HG03469 (cell line): ENCODE data around the gene BHLHE41.

Experiments used
- ATAC-seq: cut with Tn5 transposase; IDR thresholded peaks from one replicate; pipeline ENCODE4 v1.9.1; 2021; ENCODE audit warnings: mild to moderate bottlenecking, moderate library complexity, moderate number of reproducible peaks; ENCODE audit not compliant: unreplicated experiment

Gene BHLHE41

DNA sequence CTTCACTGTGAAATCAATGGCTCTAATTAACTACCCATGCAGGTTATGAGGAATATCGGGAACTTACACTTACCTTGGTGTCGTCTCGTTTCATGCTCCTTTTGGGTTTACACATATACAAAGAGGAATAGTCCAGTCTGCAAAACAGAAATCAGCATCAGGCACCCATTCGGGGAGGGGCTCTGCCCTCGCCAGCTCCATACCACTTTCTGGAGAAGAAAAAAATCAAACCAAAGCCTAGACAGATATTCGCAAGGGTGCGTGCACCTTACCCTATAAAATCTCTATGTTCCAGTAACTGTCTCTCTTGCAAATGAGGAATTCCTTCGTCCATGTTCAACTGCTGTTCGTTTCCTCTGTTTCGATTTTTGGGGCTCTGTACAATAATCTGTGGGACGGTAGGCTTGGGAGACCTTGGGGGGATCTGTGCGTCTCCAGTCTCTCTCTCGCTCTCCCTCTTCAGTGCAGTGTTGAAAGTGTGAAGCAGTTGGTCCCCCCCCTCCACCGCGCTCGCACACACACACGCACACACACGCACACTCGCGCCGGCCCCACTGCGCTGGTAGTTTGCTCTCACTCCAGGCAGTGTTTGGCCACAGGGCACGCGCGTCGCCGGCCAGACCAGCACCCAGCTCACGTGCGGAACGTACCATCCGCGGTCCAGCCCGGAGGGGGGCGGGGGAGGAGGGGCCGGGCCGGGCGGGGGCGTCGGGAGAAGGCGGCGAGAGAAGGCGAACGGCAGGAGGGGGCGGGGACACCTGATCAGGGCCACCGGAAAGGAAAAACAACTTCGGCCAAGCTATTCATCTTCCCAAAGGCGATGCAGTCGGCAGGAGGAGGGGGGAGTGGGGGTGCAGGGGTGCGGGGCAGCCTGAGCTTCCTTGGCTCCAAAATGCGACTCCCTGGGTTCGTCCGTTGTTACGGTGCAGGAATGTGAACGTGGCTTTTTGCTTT, at the start of gene BHLHE41:
BHLHE41 (minus strand) TSS at position 592 of the 954 bp plus-strand sequence; CDS start at position 334, 258 bp downstream.
- ATAC-seq, result no peak

DNA sequence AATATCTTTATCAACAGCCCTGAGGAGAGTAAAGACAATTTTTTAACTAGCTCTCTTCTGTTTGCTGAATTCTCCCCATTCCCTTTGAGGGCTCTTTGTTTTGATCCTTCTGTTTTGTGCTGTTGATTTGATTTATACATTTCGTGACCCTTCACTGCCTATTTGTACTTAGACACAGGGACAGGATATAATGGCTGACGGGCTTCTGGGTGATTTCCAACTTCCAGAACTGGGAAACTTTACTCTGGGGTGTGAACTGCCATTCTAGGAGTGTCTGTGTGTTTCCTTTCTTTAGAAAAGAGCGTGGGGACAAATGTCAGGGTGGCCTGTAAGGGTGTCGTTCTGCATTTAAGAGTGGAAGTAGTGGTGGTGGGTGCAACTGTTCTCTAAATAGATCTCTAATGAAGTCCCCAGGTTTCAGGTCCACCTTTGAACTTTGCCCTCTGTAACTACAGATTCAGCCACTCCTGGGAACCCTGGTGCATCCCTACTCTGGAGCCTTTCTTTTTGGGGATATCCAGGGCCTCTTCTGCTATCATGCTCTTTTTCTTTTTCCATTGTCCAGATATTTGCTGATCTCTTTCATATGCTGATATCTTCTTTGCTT, 48.2 kb upstream of the BHLHE41 start:
- no peak for ATAC-seq

DNA sequence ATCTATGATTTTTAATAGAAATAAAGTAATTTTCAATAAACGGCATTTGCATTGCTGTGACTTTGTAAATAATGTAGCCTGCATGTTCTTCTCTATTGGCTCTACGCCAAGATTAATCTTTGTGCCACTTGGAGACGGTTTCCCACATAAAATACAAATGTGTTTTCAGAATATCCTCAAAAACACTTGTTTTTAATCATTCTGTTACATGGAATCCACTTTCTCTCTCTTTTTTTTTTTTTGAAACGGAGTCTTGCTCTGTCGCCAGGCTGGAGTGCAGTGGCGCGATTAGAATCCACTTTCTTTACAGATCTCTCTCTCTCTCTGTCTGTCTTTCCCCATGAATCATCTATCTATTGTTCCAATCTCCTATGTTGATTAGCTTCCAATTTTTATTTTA, 47.7 kb upstream of the BHLHE41 start:
- no peak for ATAC-seq

DNA sequence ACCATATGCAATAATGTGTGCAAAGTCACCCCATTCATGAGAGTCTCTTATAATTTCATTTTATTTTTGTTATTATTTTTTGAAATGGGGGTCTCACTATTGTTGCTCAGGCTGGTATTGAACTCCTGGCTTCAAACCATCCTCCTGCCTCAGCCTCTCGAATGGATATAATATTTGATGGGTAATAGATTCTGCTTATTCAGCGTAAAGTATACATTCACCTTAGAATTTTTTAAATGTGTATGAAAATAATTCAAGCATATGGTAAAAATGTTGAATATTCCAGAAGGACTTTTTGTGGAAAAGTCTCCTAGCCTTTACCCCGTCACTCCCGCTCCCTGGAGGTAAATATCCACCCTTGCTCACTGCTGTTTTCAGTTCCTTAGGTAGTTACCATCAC, 47.2 kb upstream of the BHLHE41 start:
- no peak for ATAC-seq

DNA sequence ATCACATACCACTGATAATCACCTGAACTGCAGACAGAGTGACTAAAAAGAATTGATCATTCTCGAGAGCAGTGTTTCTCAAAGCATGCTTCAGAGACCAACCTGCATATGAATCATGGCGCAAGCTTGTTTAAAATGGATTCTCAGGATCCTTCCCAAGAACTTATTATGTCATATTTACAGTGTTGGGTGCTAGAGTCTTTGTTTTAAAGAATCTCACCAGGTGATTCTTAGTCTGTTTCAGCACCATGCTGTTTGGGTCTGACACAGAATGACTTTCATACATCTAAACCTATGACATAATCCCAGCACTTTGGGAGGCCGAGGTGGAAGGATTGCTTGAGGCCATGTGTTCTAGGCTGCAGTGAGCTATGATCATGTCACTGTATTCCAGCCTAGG, 39.3 kb upstream of the BHLHE41 start:
- no peak for ATAC-seq

DNA sequence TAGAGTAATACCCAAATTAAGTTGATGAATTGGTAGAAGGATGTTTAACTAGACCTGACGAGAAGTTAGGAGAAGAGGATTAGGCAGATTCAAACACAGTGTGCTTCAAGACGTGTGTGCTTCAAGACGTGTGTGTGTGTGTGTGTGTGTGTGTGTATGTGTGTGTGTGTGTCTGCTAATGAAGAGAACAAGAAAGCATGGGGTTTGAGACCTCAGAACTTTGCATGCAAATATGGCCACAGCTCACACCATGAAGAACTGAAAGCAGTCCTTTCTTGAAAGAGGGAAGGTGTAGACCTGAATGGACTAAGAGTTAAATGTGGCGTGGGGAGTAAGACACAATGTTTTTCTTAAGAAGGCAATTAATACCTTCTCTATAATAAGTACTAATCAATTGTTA, 38.1 kb upstream of the BHLHE41 start:
- peak; percentile 89 for ATAC-seq

DNA sequence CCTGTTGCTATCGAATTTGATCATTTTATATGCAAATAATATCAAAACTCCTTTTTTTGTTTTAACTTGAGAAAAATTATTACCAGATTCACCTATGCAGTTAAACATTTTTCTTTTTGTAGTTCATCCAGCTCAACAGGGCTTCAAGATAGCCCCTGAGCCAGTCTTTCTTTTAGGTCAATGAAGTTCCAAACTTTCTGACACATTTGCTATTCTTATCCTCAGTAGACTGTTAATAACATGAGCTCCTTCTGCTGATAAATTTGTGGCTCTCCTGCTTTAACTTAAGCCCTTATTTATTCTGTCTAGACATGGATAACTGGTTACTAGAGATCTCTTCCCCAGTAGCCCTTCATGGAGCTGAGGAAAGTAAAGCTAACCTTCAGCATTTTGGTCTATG, 37.3 kb upstream of the BHLHE41 start:
- ATAC-seq, result no peak

DNA sequence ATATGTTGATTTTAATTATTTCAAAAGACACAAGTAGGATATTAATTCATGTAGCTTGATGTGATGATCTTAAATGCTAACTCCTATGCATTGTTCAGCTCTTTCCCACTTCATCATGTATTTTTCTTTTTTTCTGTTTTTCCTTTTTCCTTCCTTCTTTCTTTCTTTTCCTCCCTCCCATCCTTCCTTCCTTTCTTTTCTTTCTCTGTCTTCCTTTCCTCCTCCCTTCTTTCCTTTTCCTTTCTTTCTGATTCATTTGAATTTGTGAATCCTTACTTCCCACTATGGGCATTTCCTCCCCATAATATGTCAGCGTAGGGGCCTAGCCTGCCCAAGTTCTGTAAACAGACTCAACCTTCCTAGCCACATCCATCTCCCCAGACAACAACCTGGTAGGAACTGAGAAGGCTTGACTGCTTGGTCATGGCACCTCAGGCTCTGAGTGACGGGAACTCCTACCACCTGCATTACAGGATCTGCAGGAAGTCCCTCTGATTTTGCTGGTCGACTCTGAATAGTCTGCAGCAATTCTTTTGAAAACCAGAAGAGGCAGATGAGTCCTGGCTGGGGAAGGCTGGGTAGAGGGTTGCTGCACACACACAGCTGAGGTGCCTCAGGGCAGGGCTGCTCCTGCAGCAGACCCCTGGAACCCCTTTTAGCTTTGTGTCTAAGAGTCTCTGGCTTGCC, 33.4 kb upstream of the BHLHE41 start:
- no peak for ATAC-seq

DNA sequence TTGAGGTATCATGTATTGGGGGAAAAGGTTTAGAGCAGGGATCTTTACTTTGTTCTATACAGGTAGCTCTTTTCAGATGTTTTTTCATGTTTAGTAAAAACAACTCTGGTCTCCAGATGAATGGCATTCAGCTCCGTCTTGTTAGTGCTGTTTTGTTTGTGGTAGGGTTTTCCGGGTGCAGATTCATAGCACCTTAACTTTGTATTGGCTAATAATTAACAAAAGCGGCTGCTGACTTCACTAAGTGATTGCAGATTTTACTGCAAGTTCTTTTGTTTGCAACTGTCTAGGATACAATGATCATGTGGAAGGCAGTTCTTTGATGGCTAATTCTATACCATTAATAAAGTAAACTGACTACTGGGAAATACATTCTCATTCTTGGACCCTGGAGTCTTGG, 32.2 kb upstream of the BHLHE41 start:
- ATAC-seq, result no peak

DNA sequence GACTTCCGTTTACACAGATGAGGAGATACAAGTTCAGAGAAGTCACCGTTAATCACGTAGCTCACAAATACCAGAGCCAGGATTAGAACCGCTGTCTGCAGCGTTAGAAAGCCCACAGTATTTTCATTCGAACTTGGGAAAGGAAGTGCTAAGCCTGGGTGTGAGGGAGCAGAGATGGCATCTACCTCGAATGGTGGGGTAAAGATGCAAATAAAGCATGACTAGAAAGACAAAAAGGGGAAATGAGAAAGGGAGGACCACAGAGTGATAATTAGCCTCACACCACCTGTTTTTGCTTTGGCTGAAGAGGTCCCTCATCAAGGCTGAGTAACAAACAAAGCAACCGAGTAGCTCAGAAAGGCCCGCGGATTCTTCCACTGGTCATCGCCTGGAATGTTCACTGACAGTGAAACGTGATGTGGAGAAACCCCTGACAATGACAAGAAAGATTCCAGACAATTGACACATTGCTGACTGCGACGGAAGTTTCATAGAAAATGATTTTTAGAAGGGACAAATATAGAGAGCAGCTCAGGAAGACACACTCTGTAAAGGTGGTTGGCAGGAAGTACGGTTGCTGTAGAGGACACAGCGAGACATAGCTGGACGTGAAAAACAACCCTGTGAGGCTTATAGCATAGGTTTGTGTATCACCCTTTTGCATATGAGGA, 31.5 kb upstream of the BHLHE41 start:
- ATAC-seq, result peak; percentile 84

DNA sequence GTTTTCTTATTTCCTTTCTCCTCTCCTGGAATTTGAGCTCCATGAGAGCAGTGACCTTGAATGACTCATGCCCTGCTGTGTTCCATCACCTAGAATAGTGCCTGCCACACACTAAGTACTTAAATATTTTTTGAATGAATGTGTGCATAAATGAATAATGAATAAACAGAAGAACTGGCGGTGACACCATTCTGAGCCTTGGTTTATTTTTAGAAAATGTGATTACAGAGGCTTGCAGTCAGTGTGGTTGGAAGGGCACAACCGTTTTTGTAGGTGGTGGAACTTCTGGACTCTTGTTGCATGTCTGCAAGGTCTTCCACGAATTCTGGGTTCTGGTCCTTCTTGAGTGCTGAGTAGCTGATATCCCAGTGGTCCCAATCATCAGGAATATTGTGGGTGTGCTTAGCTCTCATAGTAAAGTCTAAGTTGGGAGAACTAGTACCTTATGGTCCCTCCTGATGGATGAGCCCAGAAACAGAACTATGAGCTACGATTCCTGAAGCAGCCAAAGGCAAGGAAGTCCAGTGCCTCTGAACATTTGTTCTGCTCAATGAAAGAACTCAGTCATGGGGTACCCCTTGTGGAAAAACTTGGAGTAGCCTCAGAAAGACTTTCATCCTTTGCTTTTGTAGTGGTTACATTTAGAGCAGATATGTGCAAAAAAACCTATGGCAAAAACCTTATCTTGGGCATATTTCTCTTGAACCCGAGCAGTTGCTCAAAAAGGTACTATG, 28.8 kb upstream of the BHLHE41 start:
- no peak for ATAC-seq

DNA sequence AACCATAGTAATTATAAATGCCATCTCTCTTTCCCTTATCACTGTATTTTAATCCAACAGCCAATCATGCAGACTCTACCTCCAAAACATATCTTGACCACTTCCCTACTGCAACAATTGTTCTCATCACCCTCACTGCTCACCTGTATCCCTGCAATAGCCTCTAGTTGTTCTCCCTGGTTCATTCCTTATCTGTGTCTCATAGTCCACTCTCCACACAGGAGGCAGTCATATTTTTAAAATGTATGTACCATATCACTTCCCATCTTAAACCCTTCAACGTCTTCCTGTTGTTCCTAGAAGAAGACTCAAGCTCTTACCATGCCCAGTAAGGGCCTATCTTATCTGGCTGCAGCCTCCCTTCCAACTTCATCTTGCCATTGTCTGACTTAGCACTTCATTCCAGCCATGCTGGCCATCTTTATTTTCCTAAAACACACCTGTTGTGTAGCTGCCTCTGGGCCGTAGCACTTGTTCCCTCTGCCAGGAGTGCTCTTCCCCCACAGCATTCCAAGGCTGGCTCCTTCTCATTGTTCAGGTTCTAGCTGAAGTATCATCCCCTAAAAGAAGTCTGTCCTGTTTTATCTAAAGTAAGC, 27.8 kb upstream of the BHLHE41 start:
- no peak for ATAC-seq

DNA sequence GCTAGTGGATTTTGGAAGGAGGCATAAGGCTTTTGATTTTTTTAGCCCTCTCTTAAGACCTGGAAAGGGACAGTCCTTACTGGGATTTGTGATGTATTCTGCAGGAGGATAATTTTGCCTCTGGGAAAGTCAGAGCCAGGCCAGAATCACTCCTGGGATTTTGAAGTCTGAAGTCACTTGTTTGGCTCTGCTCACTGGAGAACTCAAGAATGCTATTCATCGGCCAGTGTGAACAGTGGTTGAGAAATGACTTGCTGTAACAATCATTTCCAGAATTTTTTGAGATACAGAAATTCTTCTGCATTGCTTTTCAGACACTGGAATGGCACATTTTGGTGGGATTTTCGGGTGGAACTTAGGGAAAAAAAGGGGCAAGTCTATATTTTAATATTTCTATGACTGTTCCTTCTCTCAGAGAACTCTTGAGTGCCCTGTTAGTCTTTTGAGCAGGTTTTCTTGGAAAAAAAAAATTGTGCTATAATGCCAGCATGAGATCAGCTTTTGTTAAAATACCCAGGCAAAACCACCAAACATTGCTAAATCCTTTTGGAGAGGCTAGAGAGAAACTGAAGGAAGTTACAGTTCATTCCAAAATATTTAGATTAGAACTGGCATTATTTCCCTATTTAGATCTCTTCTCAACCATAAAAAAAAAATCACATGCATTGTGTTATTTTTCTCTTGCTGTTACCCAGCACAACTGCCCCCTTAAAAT, 26.1 kb upstream of the BHLHE41 start:
- ATAC-seq, result no peak

DNA sequence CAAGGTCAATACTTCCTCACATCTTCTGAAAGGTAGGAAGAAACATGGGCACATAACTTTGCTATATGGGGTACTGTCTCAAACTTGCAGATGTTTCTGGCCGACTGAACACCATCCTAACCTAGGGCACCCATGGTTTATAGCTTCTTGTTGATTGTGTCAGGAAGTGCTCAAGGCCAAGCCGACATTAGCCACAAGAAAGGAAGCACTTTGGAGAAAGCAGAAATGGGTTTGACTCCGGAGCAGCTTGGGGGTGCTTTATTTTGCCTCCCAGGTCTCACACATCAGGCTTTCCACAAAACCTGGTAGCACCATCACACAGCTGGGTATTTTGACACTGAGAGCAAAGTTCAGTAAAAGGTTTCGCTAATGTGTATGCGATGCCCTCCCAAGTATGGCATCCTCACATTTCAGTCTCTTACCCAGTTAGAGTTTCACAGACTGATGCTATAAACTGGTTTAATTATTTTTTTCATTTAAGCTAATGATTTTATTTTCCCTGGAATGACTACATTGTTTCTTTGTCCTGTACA, 25.2 kb upstream of the BHLHE41 start:
- ATAC-seq, result no peak

DNA sequence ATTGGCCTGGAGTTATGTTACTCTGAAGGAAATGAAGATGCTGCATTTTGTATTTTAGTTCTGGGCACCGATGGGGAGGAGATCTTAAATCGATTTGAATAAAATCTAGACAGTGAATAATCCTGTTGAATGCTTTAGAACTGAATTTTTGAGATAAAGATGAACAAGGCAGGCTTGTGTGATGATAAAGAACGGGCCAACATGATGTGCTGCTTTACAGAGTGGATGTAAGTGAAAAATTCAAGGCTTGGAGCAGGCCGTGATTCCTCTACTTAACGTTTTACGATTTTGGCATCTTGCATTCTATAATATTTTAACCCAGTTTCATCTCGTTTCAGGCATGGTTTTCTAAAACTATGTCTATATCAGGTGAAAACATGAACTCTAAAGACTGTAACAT, 23.5 kb upstream of the BHLHE41 start:
- ATAC-seq, result no peak

DNA sequence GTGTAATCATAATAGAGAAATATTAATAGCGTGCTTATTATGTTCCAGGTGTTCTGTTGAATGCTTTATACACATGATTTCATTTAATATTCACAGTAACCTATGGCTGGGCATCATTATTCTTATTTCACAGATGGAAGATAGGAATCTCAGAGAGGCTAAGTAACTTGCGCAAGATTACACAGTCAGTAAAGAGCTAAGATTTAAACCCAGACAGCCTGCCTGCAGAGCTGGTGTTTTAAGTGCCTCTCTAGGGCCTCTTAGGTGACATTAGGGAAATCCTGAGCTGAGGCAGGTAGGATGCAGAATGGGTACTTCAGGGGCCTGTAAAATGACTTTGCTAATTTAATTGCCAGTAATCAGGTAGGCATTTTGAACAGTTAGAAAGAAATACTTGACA, 18.5 kb upstream of the BHLHE41 start:
- no peak for ATAC-seq

DNA sequence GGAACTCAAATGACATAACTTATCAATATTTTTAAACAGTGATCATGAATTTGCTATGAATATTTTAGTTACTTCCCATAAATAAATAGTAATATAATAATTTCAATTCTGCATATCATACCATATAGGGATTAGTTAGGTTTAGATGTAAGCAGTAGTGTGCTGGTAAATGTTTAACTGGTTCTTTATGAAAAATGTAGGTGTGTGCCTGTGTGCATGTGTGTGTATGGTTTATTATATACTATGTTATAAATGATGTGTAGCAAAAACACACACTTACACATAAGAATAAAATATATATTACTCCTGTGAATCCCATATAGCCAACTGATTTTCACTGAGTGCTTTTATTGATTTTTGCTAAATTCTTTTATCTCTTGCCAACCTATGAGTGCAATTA, 14.0 kb upstream of the BHLHE41 start:
- ATAC-seq, result no peak

DNA sequence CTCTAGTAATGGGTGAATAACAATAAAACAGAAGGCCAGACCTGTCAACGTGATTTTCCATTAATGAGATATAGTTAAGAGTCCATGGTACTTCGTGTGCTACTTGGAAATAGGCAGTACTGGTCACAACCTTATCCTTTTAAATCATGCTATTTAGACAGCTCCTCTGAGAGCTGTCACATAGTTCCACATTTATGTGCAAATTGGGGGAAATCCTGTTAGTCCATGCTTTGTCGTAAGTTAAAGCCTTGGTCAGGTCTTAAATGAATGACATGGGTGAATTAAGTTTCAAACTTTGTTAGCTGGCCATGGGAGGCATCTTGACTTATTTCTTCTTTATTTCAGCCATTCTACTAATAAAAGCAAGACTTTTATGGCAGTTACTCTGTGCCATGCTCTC, 11.9 kb upstream of the BHLHE41 start:
- ATAC-seq, result no peak

DNA sequence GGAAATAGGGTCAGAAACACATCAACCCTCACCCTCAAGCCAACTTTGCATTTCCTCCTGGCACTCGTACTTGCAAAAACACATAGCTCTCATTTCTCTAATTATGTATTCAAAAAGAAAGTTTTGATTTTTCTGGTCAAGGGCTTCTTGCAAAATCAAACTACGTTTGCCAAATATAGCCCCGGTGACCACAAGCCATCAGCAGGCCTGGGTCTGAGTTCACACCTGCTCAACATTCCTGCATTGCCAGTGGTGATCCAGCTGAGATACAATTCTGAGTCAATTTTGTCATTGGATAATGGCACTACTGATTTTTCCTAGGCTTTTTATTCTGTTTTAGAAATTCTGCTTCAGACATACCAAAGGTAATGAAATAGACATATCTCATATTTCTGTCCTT, 10.7 kb upstream of the BHLHE41 start:
- no peak for ATAC-seq
